MCF 10A (cell line): ENCODE data around the gene LAMP1. TPM values are rescaled to one million over a fixed set of nuclear protein-coding genes. Genes with fewer than 3 reads are reported as not detected.
A peak's percentile ranks its signal among the peaks of the same experiment; 100 is the strongest.

Experiments
- BruUV-seq: library from RNA; stranded (reverse); fragments of 400-500 nt; replicated peaks from 2 replicates; lab custom pipeline; 2021; lab: Mats Ljungman, UMichigan
- CTCF ChIA-PET: fragments of 300-600 bp; sonication (Branson Sonifier 250); formaldehyde crosslinking; extraction: SDS; loops from one replicate; lab custom pipeline; 2021; ENCODE audit warnings: antibody characterized with exemption, inconsistent platforms; lab: Yijun Ruan, JAX
- POLR2A ChIA-PET: fragments of 300-600, 350-650 bp; sonication (Branson Sonifier 250); formaldehyde crosslinking; extraction: SDS; loops from one replicate; lab custom pipeline; 2020; ENCODE audit warnings: antibody characterized with exemption, inconsistent platforms; lab: Yijun Ruan, JAX
- DNase-seq: peaks from one replicate; pipeline ENCODE4 v3.0.0-alpha.2; 2018; ENCODE audit not compliant: unreplicated experiment
- H3K27ac Mint-ChIP-seq: one replicate; pipeline ENCODE4 v1.8.0; 2022; ENCODE audit warnings: mild to moderate bottlenecking, low read depth, mixed read lengths; ENCODE audit not compliant: unreplicated experiment
- H3K27me3 Mint-ChIP-seq: one replicate; pipeline ENCODE4 v1.8.0; 2022; ENCODE audit warnings: mixed read lengths; ENCODE audit not compliant: insufficient read depth, unreplicated experiment
- H3K36me3 Mint-ChIP-seq: one replicate; pipeline ENCODE4 v1.8.0; 2022; ENCODE audit warnings: mild to moderate bottlenecking, moderate library complexity, mixed read lengths; ENCODE audit not compliant: insufficient read depth, unreplicated experiment
- H3K4me1 Mint-ChIP-seq: one replicate; pipeline ENCODE4 v1.8.0; 2022; ENCODE audit warnings: mixed read lengths; ENCODE audit not compliant: insufficient read depth, unreplicated experiment
- H3K4me3 Mint-ChIP-seq: one replicate; pipeline ENCODE4 v1.8.0; 2022; ENCODE audit warnings: mild to moderate bottlenecking, moderate library complexity, mixed read lengths; ENCODE audit not compliant: unreplicated experiment
- H3K9me3 Mint-ChIP-seq: one replicate; pipeline ENCODE4 v1.8.0; 2022; ENCODE audit warnings: mixed read lengths; ENCODE audit not compliant: unreplicated experiment
- CTCF ChIP-seq: fragments of 200-600 bp; IDR thresholded peaks from one replicate; pipeline ENCODE4 v1.8.0; 2022; ENCODE audit warnings: antibody characterized with exemption, mild to moderate bottlenecking; ENCODE audit not compliant: unreplicated experiment
- intact Hi-C: fragments of 100-400 bp; cut with micrococcal nuclease; formaldehyde crosslinking; loops from 2 replicates; pipeline ENCODE4 v1.14.1; 2022
- total RNA-seq: library from RNA; stranded (reverse); gene quantifications from 2 replicates; pipeline ENCODE4 v1.2.3, GENCODE V29; 2022

LAMP1 gene
- total RNA-seq, 1 experiment from 2014 or later = 150 TPM

GRCh38 chr13:113274721-113275120 lies 22.3 kb upstream of the LAMP1 start:
- Mint-ChIP-seq H3K27me3 (no peaks in the 10 kb centered on the region), H3K4me1 (no peaks in the 10 kb centered on the region), H3K27ac (no peak overlapping the region), H3K4me3 (no peak overlapping the region), H3K9me3 (no peaks in the 10 kb centered on the region), H3K36me3 (peaks cover 21% of the 10 kb centered on the region)
- ChIA-PET POLR2A (interaction anchor here (0.6 to 1.2 kb wide), 4 partner anchors 11 to 69 kb away, joined by 3 to 6 read pairs (median 4); no protein-coding TSS in a partner anchor), CTCF (interaction anchor here (0.7 to 1.3 kb wide), 5 partner anchors 16 to 337 kb away, joined by 3 to 7 read pairs (median 4); no protein-coding TSS in a partner anchor)
- TF ChIP-seq CTCF = no peak
- no peak for DNase-seq
- intact Hi-C loops = loop anchor here (1.0 to 2.0 kb wide), 2 partner anchors 98 to 120 kb away; no protein-coding TSS in a partner anchor
- no TSS peak for BruUV-seq

- BruUV-seq = no TSS peak
- no peaks in the 10 kb centered on the region for H3K4me1 Mint-ChIP-seq
- no peaks in the 10 kb centered on the region for H3K27me3 Mint-ChIP-seq
- peaks cover 14% of the 10 kb centered on the region for H3K36me3 Mint-ChIP-seq
- peak; percentile 46 for TF ChIP-seq CTCF
- ChIA-PET CTCF (interaction anchor here (0.7 to 1.0 kb wide), 2 partner anchors 53 to 215 kb away, joined by 3 to 5 read pairs; no protein-coding TSS in a partner anchor), POLR2A (no interaction called here)
- H3K4me3 Mint-ChIP-seq = no peak overlapping the region
- DNase-seq = peak; percentile 57
- H3K27ac Mint-ChIP-seq = no peak overlapping the region
- intact Hi-C loops = loop anchor here (1.0 to 2.0 kb wide), 2 partner anchors 97 to 119 kb away; no protein-coding TSS in a partner anchor
- no peaks in the 10 kb centered on the region for H3K9me3 Mint-ChIP-seq
These were observed 21.7 kb upstream of the LAMP1 start for GRCh38 chr13:113275387-113275786.

- TF ChIP-seq CTCF = no peak
- no peaks in the 10 kb centered on the region for H3K4me1 Mint-ChIP-seq
- H3K27me3 Mint-ChIP-seq = peaks cover 12% of the 10 kb centered on the region
- intact Hi-C loops = no loop called here
- H3K27ac Mint-ChIP-seq = no peak overlapping the region
- DNase-seq = no peak
- H3K9me3 Mint-ChIP-seq = no peaks in the 10 kb centered on the region
- no peaks in the 10 kb centered on the region for H3K36me3 Mint-ChIP-seq
- no TSS peak for BruUV-seq
- POLR2A ChIA-PET = interaction anchor here (0.6 kb wide), 1 partner anchor 550 kb away, joined by 3 read pairs; no protein-coding TSS in a partner anchor
- CTCF ChIA-PET = interaction anchor here (0.6 kb wide), 1 partner anchor 265 kb away, joined by 3 read pairs; no protein-coding TSS in a partner anchor
- H3K4me3 Mint-ChIP-seq = no peak overlapping the region
These were observed 16.9 kb upstream of the LAMP1 start for GRCh38 chr13:113280126-113280525.

DNA sequence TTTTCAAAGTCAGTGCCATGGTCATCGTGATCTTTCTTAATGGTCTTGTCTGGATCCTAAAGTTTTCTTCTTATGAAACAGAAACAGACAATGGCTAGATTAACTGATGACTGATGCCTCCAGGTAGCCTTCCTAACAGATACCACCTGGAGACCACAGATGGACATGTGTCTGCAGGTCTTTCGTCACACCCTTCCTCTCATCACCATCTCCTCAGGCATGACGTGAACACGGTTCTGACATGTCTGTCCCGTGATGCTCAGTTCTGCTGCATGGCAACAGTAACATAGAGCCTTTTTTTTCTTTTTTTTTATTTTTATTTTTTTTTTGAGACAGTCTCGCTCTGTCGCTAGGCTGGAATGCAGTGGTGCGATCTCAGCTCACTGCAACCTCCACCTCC lies 13.1 kb upstream of the LAMP1 start:
- POLR2A ChIA-PET = no interaction called here

More for the DNA sequence above, 13.1 kb upstream of the LAMP1 start:
- Mint-ChIP-seq H3K27me3 (peaks cover 12% of the 10 kb centered on the region), H3K27ac (no peak overlapping the region), H3K9me3 (no peaks in the 10 kb centered on the region), H3K4me3 (no peak overlapping the region), H3K36me3 (no peaks in the 10 kb centered on the region), H3K4me1 (peaks cover 2% of the 10 kb centered on the region)
- DNase-seq = no peak
- no TSS peak for BruUV-seq
- intact Hi-C loops = no loop called here
- CTCF ChIA-PET = interaction anchor here (0.7 kb wide), 1 partner anchor 142 kb away, joined by 3 read pairs; no protein-coding TSS in a partner anchor
- no peak for TF ChIP-seq CTCF
